Panc1 (cell line): Measurements from ENCODE around the gene RPUSD1. TPM values are rescaled to one million over a fixed set of nuclear protein-coding genes. Genes with fewer than 3 reads are reported as not detected.

ENCODE experiments used
- ATAC-seq: fragments of 200-7000 bp; cut with Tn5 transposase; 2 replicates; pipeline ENCODE4 v1.9.1; 2020; ENCODE audit warnings: mild to moderate bottlenecking, moderate library complexity
- BruUV-seq: library from RNA; stranded (reverse); fragments of 400-500 nt; replicated peaks from 2 replicates; lab custom pipeline; 2021; lab: Mats Ljungman, UMichigan
- CTCF ChIA-PET: fragments of 300-600 bp; sonication (Branson Sonifier 250); formaldehyde crosslinking; loops from one replicate; lab custom pipeline; 2022; ENCODE audit warnings: antibody characterized with exemption; lab: Charles Lee
- POLR2A ChIA-PET: fragments of 300-600 bp; sonication (Branson Sonifier 250); formaldehyde crosslinking; loops from one replicate; lab custom pipeline; 2022; ENCODE audit warnings: antibody characterized with exemption; lab: Charles Lee
- DNase-seq: peaks from one replicate; pipeline ENCODE4 v3.0.0-alpha.2; 2010; ENCODE audit warnings: low read depth, low spot score
- H3K27ac ChIP-seq: 2 replicates; pipeline ENCODE4 v1.5.1; 2011; ENCODE audit warnings: mild to moderate bottlenecking, low read length, inconsistent platforms
- H3K27me3 ChIP-seq: fragments of 200-500 bp; sonication (Bioruptor generic); 2 replicates; pipeline ENCODE4 v1.6.0; 2014; ENCODE audit warnings: low read length, inconsistent platforms; ENCODE audit not compliant: control insufficient read depth, insufficient read depth
- H3K36me3 ChIP-seq: fragments of 200-500 bp; sonication (Bioruptor generic); 2 replicates; pipeline ENCODE4 v1.5.1; 2014; ENCODE audit warnings: inconsistent platforms, mild to moderate bottlenecking, low read length, moderate library complexity; ENCODE audit not compliant: control insufficient read depth, insufficient read depth
- H3K4me1 ChIP-seq: 2 replicates; pipeline ENCODE4 v1.5.1; 2011; ENCODE audit warnings: inconsistent platforms, mild to moderate bottlenecking, low read length, moderate library complexity; ENCODE audit not compliant: control insufficient read depth, insufficient read depth
- H3K4me3 ChIP-seq, 2 experiments: 2 replicates each; pipeline ENCODE4 v1.5.1; 2011 to 2012; ENCODE audit warnings: low read depth in 2 of 2, low read length in 2 of 2, mild to moderate bottlenecking in 2 of 2, inconsistent platforms in 1 of 2, moderate library complexity in 1 of 2
- H3K9me3 ChIP-seq: fragments of 200-500 bp; sonication (Bioruptor generic); 2 replicates; pipeline ENCODE4 v1.5.1; 2014; ENCODE audit warnings: low read depth, mild to moderate bottlenecking, inconsistent platforms, low read length, moderate library complexity; ENCODE audit not compliant: control insufficient read depth, insufficient read depth
- POLR2AphosphoS5 ChIP-seq: IDR thresholded peaks from 2 replicates; pipeline ENCODE4 v1.6.1; 2012; ENCODE audit warnings: mild to moderate bottlenecking, low read depth, low read length, moderate library complexity
- SIN3A ChIP-seq: IDR thresholded peaks from 2 replicates; pipeline ENCODE4 v1.6.1; 2012; ENCODE audit warnings: low read depth, mild to moderate bottlenecking, low read length, moderate library complexity, borderline replicate concordance; ENCODE audit not compliant: insufficient read depth
- TCF7L2 ChIP-seq: IDR thresholded peaks from 2 replicates; pipeline ENCODE4 v1.6.1; 2011; ENCODE audit warnings: mild to moderate bottlenecking, low read depth, low read length, inconsistent platforms
- in situ Hi-C: cut with HindIII; loops from 2 replicates; pipeline ENCODE4 v1.10.0; 2016; ENCODE audit warnings: low sequenced_read_pairs, low pct_unique_long_range_greater_than_20kb
- intact Hi-C: fragments of 100-400 bp; cut with micrococcal nuclease; formaldehyde crosslinking; loops from one replicate; pipeline ENCODE4 v1.10.0; 2022; ENCODE audit not compliant: unreplicated experiment
- total RNA-seq: library from RNA; stranded (reverse); gene quantifications from one replicate; pipeline ENCODE4 v1.2.1, GENCODE V29; 2021; ENCODE audit not compliant: unreplicated experiment
- TF ChIP-seq, protein P1 (sequence below): fragments of 450-650 bp; IDR thresholded peaks from 2 replicates; pipeline ENCODE4 v1.5.1; 2017; ENCODE audit warnings: mild to moderate bottlenecking
- TF ChIP-seq, protein P2 (sequence below), 2 experiments: IDR thresholded peaks; 2 replicates each; pipeline ENCODE4 v1.6.1; 2011 to 2012; ENCODE audit warnings: low read depth in 2 of 2, control low read depth in 1 of 2, low read length in 1 of 2, mild to moderate bottlenecking in 1 of 2, moderate library complexity in 1 of 2; ENCODE audit not compliant: insufficient read depth in 1 of 2

The RPUSD1 gene
- total RNA-seq, 1 experiment from 2014 or later, result 61.1 TPM

GRCh38 chr16:827513-827912, 39.3 kb upstream of the RPUSD1 start:
- H3K4me3 ChIP-seq, result no peak overlapping the region
- no peaks in the 10 kb centered on the region for H3K9me3 ChIP-seq
- BruUV-seq, result no TSS peak
- in situ Hi-C loops (no loop called here), intact Hi-C loops (no loop called here)
- ChIA-PET POLR2A (no interaction called here), CTCF (no interaction called here)
- H3K4me1 ChIP-seq, result no peaks in the 10 kb centered on the region
- TF ChIP-seq TCF7L2 (no peak), SIN3A (no peak), POLR2AphosphoS5 (no peak)
- TF ChIP-seq, protein P1, sequence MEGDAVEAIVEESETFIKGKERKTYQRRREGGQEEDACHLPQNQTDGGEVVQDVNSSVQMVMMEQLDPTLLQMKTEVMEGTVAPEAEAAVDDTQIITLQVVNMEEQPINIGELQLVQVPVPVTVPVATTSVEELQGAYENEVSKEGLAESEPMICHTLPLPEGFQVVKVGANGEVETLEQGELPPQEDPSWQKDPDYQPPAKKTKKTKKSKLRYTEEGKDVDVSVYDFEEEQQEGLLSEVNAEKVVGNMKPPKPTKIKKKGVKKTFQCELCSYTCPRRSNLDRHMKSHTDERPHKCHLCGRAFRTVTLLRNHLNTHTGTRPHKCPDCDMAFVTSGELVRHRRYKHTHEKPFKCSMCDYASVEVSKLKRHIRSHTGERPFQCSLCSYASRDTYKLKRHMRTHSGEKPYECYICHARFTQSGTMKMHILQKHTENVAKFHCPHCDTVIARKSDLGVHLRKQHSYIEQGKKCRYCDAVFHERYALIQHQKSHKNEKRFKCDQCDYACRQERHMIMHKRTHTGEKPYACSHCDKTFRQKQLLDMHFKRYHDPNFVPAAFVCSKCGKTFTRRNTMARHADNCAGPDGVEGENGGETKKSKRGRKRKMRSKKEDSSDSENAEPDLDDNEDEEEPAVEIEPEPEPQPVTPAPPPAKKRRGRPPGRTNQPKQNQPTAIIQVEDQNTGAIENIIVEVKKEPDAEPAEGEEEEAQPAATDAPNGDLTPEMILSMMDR, result no peak
- TF ChIP-seq, protein P2, sequence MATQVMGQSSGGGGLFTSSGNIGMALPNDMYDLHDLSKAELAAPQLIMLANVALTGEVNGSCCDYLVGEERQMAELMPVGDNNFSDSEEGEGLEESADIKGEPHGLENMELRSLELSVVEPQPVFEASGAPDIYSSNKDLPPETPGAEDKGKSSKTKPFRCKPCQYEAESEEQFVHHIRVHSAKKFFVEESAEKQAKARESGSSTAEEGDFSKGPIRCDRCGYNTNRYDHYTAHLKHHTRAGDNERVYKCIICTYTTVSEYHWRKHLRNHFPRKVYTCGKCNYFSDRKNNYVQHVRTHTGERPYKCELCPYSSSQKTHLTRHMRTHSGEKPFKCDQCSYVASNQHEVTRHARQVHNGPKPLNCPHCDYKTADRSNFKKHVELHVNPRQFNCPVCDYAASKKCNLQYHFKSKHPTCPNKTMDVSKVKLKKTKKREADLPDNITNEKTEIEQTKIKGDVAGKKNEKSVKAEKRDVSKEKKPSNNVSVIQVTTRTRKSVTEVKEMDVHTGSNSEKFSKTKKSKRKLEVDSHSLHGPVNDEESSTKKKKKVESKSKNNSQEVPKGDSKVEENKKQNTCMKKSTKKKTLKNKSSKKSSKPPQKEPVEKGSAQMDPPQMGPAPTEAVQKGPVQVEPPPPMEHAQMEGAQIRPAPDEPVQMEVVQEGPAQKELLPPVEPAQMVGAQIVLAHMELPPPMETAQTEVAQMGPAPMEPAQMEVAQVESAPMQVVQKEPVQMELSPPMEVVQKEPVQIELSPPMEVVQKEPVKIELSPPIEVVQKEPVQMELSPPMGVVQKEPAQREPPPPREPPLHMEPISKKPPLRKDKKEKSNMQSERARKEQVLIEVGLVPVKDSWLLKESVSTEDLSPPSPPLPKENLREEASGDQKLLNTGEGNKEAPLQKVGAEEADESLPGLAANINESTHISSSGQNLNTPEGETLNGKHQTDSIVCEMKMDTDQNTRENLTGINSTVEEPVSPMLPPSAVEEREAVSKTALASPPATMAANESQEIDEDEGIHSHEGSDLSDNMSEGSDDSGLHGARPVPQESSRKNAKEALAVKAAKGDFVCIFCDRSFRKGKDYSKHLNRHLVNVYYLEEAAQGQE (IDR thresholded peaks at IDR 0.05; ENCODE audit: insufficient read depth in 1 of 2, low read depth in 2 of 2, low read length in 1 of 2), result no peak
- H3K27ac ChIP-seq, result no peak overlapping the region
- no peak for DNase-seq
- H3K36me3 ChIP-seq, result no peaks in the 10 kb centered on the region
- ATAC-seq, result no peak
- no peaks in the 10 kb centered on the region for H3K27me3 ChIP-seq

DNA sequence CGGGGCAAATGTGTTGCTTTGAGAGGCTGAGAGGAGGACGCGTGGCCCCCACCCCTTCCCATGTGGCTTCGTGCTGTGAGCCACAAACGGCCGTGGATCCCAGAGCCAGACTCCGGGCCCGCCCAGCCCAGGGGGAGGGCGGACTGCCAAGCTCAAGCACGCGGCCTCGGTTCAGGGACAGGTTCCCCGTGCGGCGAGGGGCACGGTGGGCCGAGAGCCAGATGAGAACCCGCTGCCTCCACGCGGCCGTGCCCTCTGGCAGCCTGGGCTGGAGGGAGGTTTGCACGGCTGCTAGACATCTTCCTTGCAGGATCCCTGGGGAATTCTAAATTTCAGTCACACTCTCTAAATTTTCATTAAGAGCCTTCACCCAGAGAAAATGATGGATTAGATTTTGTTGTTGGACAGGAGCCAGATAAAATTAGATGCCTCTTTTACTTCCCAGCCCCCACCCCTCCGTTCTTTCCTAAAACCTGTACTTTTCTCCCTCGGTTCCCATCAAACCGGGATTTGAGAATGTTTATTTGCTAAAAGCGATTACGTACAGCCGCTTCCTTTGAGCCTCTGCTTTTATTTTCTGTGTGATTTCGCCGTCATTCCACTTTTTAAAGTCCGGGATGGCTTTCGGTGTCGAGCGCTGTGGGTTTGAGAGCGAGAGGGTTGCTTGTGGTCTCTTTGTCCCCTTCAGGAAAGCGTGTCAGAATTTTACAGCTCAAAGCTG, 37.3 kb upstream of the RPUSD1 start:
- CTCF ChIA-PET, result no interaction called here
- no peak for ATAC-seq

More for the DNA sequence above, 37.3 kb upstream of the RPUSD1 start:
- no peak for DNase-seq
- POLR2A ChIA-PET, result no interaction called here
- H3K27me3 ChIP-seq, result no peaks in the 10 kb centered on the region
- TF ChIP-seq, protein P1, result no peak
- TF ChIP-seq, protein P2 (IDR thresholded peaks at IDR 0.05; ENCODE audit: insufficient read depth in 1 of 2, low read depth in 2 of 2, low read length in 1 of 2), result no peak
- no peak for TF ChIP-seq SIN3A
- no peak for TF ChIP-seq POLR2AphosphoS5
- TF ChIP-seq TCF7L2, result no peak
- intact Hi-C loops (no loop called here), in situ Hi-C loops (no loop called here)
- H3K4me1 ChIP-seq, result no peaks in the 10 kb centered on the region
- no peak overlapping the region for H3K4me3 ChIP-seq
- no peak overlapping the region for H3K27ac ChIP-seq
- no TSS peak for BruUV-seq
- no peaks in the 10 kb centered on the region for H3K36me3 ChIP-seq
- no peaks in the 10 kb centered on the region for H3K9me3 ChIP-seq
